Activated T-cell treated with anti-CD3 and anti-CD28 coated beads for 24 hours (primary cell): Measurements from ENCODE around the gene PTBP3.

Source experiments
- DNase-seq: peaks from one replicate; pipeline ENCODE4 v3.0.0-alpha.2; 2020; ENCODE audit warnings: low read depth

The PTBP3 gene

GRCh38 chr9:112360047-112360804, 26.8 kb upstream of the PTBP3 start:
- no peak for DNase-seq

DNA sequence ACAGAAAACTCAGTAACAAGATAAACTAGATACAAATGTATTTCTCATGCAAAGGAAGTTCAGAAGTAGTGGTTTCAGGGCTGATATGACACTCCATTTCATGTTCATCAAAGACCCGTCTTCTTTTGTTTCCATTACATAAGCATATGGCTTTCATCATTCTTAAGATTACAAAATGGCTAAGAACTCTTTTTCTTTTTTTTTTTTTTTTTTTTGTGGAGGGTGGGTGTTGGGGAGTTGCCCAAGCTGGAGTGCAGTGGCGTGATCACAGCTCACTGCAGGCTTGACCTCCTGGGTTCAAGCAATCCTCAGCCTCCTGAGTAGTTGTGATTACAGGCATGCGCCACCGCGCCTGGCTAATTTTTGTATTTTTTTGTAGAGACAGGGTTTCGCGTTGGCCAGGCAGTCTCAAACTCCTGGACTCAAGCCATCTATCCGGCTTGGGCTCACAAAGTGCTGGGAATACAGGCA, 22.0 kb upstream of the PTBP3 start:
- no peak for DNase-seq

- no peak for DNase-seq
Observed at GRCh38 chr9:112354081-112354743, 20.8 kb upstream of the PTBP3 start.

- DNase-seq = no peak
Observed at GRCh38 chr9:112352209-112352608, 18.8 kb upstream of the PTBP3 start.

DNA sequence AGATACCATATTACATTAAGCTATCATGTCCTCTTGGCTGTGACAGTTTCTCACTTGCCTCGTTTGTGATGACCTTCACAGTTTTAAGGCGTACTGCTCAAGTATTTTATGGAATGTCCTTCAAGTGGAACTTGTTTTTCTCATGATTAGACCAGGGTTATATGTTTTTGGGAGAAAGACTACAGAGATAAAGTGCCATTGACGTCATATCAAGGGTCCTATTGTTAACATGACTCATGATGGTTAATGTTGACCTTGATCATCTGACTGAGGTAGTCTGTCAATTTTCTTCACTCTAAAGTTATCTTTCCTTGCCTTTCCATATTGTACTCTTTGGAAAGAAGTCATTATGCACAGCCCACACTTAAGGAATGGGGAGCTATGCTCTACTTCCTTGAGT, 17.8 kb upstream of the PTBP3 start:
- no peak for DNase-seq

DNA sequence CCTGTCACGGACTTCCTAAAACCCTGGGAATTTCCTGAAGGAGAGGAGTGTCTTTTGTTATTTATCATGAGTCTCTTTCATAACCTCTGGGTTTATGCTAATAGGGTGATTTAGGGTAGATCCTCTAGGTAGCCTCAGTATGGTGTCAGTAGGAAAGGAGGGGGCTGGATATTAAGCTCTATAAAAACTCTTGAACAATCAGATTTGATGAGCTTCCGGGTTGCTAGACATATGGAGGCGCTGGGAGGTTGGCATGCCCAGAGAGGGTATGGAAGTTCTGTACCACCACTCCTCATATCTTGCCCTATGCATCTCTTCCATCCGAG, 15.6 kb upstream of the PTBP3 start:
- DNase-seq = no peak

DNA sequence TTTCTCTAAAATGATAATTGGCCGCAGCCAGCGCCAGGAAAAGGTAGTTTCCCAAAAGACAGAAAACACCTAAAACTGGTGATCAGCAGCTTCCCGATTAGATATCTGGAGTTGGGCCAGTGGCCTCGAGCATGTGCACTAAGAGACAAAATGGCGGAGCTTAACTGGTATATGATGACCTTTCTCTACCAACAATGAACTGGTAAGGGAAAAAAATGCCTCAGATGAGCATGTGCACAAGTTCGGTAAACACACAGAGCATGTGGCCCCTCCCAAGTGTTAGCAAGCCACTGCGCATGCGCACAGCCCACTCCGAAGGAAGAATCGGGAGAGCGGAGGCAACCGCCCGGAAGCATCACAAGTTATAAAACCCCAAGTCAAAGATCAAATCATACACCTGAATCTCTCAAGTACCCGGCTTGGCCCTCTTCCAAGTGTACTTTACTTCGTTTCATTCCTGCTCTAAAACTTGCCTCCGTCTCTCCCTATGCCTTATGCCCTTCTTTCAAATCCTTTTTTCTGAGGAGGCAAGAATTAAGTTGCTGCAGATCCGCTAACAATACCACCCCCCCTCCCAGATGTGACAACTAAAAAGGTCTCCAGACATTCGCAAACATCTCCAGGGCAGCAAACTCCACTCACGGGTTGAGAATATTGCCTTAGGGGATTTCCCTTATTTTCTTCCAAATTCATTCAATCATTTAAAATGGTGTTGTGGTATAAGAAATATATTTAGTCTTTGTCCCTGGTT, 15.0 kb upstream of the PTBP3 start:
- peak; percentile 71 for DNase-seq

- DNase-seq = no peak
Observed at GRCh38 chr9:112341730-112342129, 8.3 kb upstream of the PTBP3 start.

DNA sequence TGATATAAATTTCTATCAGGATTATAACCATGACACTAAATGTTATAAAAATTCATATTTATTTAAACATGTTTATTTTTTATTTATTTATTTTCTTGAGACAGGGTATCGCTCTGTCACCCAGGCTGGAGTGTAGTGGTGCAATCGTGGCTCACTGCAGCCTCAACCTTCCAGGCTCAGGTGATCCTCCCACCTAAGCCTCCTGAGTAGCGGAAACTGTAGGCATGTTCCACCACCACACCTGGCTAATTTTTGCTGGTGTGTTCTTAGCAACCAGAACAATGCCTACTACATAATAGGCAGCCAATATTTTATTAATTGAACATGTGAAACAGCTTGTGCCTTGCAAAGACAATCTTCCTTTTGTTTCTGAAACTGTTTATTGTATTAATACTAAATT, 6.5 kb upstream of the PTBP3 start:
- no peak for DNase-seq

DNA sequence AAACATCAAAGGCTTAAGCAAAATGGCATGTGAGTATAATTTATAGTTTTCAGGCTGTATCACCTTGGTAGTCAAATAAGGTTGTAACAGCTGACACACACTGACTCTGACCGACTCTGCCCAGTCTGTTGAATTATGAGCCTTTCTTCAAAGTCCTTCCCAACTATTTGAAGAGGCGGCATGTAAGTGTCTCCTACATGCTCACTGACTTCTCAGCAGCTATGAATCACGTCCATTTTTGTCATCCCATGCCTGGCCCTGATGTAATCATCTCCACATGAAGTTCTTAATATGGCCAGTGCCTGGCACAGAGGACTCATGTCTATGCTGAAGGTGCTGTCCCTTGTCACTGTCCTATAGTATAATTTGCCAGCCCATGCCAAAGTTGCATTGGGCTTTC, 5.1 kb upstream of the PTBP3 start:
- DNase-seq = no peak

GRCh38 chr9:112337547-112337946, 4.1 kb upstream of the PTBP3 start:
- DNase-seq = no peak

GRCh38 chr9:112334432-112334841, 1.0 kb upstream of the PTBP3 start:
- DNase-seq = peak; percentile 26

GRCh38 chr9:112333639-112334431, 416 bp upstream of the PTBP3 start:
- peak; percentile 91 for DNase-seq

GRCh38 chr9:112332674-112332976, 794 bp downstream of the PTBP3 start:
- no peak for DNase-seq

DNA sequence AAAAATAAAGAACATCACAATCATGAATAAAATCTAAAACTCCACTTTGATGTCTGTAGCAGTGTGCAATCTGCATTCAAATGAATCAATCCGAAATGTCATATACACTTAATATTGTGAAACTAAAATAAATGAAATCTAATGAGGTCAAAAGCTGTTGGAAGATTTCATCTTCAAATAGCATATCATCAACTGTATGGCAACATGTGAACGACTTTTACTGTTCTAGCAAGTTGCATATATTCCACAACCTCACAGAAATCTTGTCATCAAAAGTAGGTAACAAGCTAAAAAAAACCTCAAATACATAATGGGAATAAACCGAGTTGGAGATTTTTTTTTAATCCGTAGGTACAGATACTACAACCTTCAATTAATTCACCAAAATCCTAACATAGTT, 1.2 kb downstream of the PTBP3 start:
- no peak for DNase-seq

DNA sequence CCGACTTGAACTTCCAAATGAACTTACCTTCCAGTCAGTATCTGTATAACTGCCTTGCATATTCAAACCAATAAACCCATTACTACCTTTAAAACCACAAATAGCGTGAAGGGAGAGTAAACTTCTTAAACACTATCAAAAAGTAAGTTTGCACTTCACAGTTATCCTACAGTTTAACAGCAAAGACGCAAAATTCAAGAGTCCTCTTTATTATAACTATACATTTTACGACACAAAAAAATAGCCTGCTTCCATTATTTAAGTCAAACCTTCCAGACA, 1.8 kb downstream of the PTBP3 start:
- DNase-seq = no peak

DNA sequence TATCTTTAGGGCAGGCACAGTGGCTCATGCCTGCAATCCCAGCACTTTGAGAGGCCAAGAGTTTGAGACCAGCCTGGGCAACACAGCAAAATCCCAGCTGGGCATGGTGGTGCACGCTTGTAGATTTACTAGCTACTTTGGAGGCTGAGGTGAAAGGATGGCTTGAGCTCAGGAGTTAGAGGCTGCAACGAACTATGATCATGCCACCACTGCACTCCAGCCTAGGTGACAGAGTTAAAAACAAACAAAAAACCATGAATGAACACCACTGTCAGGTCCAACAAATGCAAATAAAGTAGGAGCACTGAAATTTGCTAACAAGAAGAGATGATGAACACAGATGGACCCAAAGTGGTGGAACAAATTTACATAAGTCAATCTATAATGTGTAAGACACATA, 4.9 kb downstream of the PTBP3 start:
- DNase-seq = no peak

DNA sequence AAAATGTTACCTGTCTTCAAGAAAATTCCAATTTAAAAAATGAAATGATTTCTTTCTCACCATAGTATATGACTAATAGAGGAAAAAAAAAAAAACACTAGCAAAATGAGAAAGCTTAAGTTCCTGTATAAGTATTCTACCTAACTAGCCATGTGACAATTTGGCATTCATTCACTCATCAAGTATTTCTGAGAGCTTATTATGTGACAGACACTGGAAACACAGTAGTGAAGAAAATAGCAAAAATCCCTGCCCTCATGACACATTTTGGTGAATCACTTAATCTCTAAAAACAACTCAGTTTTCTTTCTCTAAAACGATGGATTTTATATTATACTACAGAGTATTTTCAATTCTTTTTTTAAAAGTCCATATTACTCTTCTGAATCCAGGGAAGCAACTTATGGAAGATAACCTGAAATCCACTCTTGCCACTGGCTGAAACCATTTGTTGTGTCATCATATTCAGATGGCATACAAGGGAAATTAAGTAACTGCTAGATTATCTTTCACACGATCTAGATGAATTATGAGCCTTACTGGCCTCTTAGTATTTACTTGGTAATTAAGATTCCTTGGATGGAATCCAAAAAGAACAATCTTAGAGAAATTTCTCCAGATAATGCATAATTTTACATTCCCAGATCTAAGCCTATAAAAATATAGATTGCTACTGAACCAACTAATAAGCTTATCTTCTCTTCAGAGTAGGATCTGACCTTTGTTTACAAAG, 5.5 kb downstream of the PTBP3 start:
- DNase-seq = no peak

DNA sequence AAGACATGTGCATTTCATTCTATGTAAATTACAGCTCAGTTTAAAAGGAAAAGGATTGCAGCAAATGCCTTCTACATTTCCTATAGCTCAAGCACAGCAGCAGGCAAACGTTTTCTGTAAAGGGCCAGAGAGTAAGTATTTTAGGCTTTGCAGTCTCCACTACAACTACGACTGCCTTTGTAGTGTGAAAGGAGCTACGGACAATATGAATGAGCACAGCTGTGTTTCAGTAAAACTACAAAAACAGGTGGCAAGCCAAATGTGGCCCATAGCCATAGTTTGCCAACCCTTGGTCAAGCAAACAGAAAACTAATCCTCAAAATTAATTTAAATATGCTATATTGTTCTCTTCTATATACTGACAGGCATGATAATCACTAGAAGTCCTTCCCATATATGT, 7.2 kb downstream of the PTBP3 start:
- DNase-seq = no peak

DNA sequence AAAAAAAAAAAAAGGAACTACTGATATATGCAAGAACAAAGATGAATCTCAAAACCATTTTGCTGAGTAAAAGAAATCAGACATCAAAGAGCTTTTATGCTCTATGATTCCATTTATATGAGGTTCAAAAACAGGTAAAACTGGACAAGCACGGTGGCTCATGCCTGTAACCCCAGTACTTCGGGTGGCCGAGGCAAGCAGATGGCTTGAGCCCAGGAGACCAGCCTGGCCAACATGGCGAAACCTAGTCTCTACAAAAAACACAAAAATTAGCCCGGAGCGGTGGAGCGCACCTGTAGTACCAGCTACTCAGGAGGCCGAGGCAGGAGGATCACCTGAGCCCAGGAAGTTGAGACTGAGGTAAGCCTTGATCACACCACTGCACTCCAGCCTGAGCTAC, 7.8 kb downstream of the PTBP3 start:
- DNase-seq = no peak

DNA sequence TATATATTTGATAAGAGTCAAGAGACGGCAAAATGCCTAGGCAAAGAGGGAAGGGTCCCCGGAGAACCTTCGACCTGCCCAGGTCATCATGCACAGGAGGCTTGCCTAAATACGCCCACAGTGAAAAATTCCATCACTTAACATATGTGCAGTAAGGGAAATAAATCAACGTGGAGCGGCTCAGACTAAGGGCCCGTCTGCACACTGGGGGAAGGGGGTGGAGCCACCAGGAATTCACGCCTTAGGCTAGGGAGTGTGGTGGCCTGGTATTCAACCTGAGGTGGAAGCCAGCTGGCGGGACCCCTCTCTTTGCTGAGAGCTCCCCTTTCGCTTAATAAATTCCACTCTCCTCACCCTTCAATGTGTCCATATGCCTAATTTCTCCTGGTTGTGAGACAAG, 8.3 kb downstream of the PTBP3 start:
- DNase-seq = no peak

- DNase-seq = no peak
Observed at GRCh38 chr9:112323378-112323854, 10.0 kb downstream of the PTBP3 start.
